Lung (tissue), 12 donors: ENCODE data around the gene ERCC1. TPM values are rescaled to one million over a fixed set of nuclear protein-coding genes. Genes with fewer than 3 reads are reported as not detected.

ENCODE experiments used
- ATAC-seq: fragments of 200-7000 bp; cut with Tn5 transposase; one replicate; pipeline ENCODE4 v1.9.1; 2020; ENCODE audit warnings: moderate number of reproducible peaks; ENCODE audit not compliant: insufficient read depth, low FRiP score
- DNase-seq, 3 donors: peaks; one replicate each; pipeline ENCODE4 v3.0.0-alpha.2; 2013 to 2017
- H3K27ac ChIP-seq, 2 donors: one replicate each; pipeline ENCODE4 v1.5.1; 2013; ENCODE audit warnings: mild to moderate bottlenecking in 2 of 2, moderate library complexity in 2 of 2, control low read depth in 1 of 2, inconsistent platforms in 1 of 2, low read depth in 1 of 2, low read length in 1 of 2
- H3K27me3 ChIP-seq, 3 donors: one replicate each; pipeline ENCODE4 v1.5.1; 2013; ENCODE audit warnings: low read length in 2 of 3; ENCODE audit not compliant: control insufficient read depth in 3 of 3, insufficient read depth in 3 of 3
- H3K36me3 ChIP-seq, 4 donors: one replicate each; pipeline ENCODE4 v1.5.1; 2013; ENCODE audit warnings: low read length in 4 of 4, mild to moderate bottlenecking in 1 of 4, moderate library complexity in 1 of 4; ENCODE audit not compliant: control insufficient read depth in 4 of 4, insufficient read depth in 4 of 4
- H3K4me1 ChIP-seq, 5 donors: one replicate each; pipeline ENCODE4 v1.5.1; 2013; ENCODE audit warnings: low read length in 5 of 5, mild to moderate bottlenecking in 2 of 5, moderate library complexity in 1 of 5; ENCODE audit not compliant: control insufficient read depth in 5 of 5, insufficient read depth in 5 of 5
- H3K4me3 ChIP-seq: one replicate; pipeline ENCODE4 v1.5.1; 2013; ENCODE audit warnings: mild to moderate bottlenecking, control low read depth, moderate library complexity
- H3K9ac ChIP-seq, 2 donors: one replicate each; pipeline ENCODE4 v1.5.1; 2013; ENCODE audit warnings: low read length in 2 of 2, control low read depth in 1 of 2; ENCODE audit not compliant: insufficient read depth in 1 of 2
- H3K9me3 ChIP-seq, 4 donors: one replicate each; pipeline ENCODE4 v1.5.1; 2013; ENCODE audit warnings: low read length in 3 of 4, mild to moderate bottlenecking in 1 of 4, moderate library complexity in 1 of 4; ENCODE audit not compliant: control insufficient read depth in 4 of 4, insufficient read depth in 3 of 4
- WGBS, 2 donors: extraction: QIAGEN DNeasy Blood & Tissue Kit; methylation state at CpG; one replicate each; pipeline ENCODE4 v1.1.7; 2013; 5-methylcytosine and 5-hydroxymethylcytosine counted together
- polyA plus RNA-seq, 2 donors: library from polyadenylated mRNA; stranded (reverse); fragments of 200-250 nt; gene quantifications; one replicate each; pipeline ENCODE4 v1.2.1, GENCODE V29; 2013
- total RNA-seq, 2 donors: library from RNA; depleted of rRNA in 1 of 2; stranded (reverse); fragments of >200 nt in 1 of 2; gene quantifications; one replicate each; pipeline ENCODE4 v1.2.1, GENCODE V29; 2014 to 2021
- TF ChIP-seq, protein P1 (sequence below): IDR thresholded peaks from 2 replicates; pipeline ENCODE4 v1.5.1; 2012; ENCODE audit warnings: mild to moderate bottlenecking; ENCODE audit errors: control extremely low read depth, extremely low read depth
- donor health status: control.
- donor health status: control.
- donor health status: Bipolar disorder and iron deficiency.
- donor health status: healthy.
- donor health status: DM: yes; HTN: yes; CAD: no.

The ERCC1 gene
- total and polyA plus RNA-seq, 4 donors = 53.2 to 82.3 (median 63.2) TPM

GRCh38 chr19:45469945-45470761, 46.4 kb upstream of the ERCC1 start:
- H3K36me3 ChIP-seq = peaks cover 0 to 5% (median 0%) of the 10 kb centered on the region in 4 donors
- 45 to 50% methylated on average over 31 to 33 of the region's 33 CpGs for WGBS, 2 donors
- no peak for ATAC-seq
- no peak overlapping the region for H3K4me3 ChIP-seq
- TF ChIP-seq, protein P1, sequence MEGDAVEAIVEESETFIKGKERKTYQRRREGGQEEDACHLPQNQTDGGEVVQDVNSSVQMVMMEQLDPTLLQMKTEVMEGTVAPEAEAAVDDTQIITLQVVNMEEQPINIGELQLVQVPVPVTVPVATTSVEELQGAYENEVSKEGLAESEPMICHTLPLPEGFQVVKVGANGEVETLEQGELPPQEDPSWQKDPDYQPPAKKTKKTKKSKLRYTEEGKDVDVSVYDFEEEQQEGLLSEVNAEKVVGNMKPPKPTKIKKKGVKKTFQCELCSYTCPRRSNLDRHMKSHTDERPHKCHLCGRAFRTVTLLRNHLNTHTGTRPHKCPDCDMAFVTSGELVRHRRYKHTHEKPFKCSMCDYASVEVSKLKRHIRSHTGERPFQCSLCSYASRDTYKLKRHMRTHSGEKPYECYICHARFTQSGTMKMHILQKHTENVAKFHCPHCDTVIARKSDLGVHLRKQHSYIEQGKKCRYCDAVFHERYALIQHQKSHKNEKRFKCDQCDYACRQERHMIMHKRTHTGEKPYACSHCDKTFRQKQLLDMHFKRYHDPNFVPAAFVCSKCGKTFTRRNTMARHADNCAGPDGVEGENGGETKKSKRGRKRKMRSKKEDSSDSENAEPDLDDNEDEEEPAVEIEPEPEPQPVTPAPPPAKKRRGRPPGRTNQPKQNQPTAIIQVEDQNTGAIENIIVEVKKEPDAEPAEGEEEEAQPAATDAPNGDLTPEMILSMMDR = no peak
- peak overlapping the region; percentile 82 to 91 for H3K27ac ChIP-seq
- H3K9me3 ChIP-seq = no peaks in the 10 kb centered on the region
- peak overlapping the region; percentile 70 to 74 for H3K9ac ChIP-seq
- peaks cover 0 to 27% (median 25%) of the 10 kb centered on the region in 3 donors for H3K27me3 ChIP-seq
- DNase-seq = peak in 2 of 3 donors; percentile 62 to 79
- peaks cover 0 to 52% (median 6%) of the 10 kb centered on the region in 5 donors for H3K4me1 ChIP-seq

DNA sequence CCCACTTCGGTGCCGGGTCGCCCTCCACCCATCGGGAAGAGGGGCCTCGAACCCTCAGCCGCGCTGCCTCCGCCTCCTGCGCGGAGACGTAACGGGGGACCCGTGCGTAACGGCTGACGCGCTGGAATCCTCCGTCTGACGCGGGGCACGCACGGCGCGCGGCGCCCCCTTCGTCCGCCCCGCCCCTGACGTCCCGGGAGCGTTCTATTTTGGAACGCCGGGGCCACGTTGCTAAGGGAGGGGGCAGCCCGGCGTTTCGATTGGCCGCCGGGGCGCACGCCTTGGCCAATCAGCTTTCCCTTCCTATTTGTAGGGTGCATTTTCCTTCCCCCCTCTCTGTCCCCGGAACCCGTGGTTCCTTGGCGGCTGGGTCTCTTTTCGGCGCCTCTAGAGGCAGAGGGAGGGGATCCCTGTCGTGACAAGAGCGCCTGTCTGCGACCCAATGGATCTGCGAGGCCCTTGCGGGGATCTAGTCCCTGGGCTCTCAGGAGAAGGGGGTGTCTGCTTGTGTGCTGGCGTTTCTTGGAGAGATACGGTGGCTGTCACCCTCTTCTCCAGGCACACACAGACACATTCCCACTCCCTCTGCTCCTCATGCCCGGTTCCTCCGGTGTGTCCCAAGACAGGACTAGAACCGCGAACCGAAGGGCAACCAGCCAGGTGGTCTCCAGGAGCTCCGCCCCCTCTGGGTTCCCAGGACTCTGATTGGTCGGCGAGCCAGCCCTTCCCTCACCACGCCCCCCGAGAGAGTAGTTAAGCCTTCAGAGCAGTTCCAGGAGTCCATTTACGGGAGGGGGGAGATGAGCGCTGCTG, 45.6 kb upstream of the ERCC1 start:
- Histone ChIP-seq H3K9me3 (no peaks in the 10 kb centered on the region), H3K9ac (peak overlapping the region; percentile 74 to 88), H3K27ac (peak overlapping the region; percentile 88 to 91), H3K36me3 (peaks cover 0 to 5% (median 0%) of the 10 kb centered on the region in 4 donors), H3K4me1 (peaks cover 0 to 45% (median 3%) of the 10 kb centered on the region in 5 donors), H3K4me3 (peak overlapping the region; percentile 27), H3K27me3 (peaks cover 0 to 34% (median 26%) of the 10 kb centered on the region in 3 donors)
- WGBS, 2 donors = 0 to 1% methylated on average over 59 to 66 of the region's 66 CpGs
- peak; percentile 92 for ATAC-seq
- peak; percentile 94 to 95 (median 94) for DNase-seq
- TF ChIP-seq, protein P1 = no peak

- Histone ChIP-seq H3K4me1 (peaks cover 0 to 39% (median 3%) of the 10 kb centered on the region in 5 donors), H3K4me3 (peak overlapping the region; percentile 27), H3K9ac (peak overlapping the region; percentile 74 to 88), H3K27me3 (peaks cover 0 to 33% (median 26%) of the 10 kb centered on the region in 3 donors), H3K36me3 (peaks cover 0 to 5% (median 0%) of the 10 kb centered on the region in 4 donors), H3K9me3 (no peaks in the 10 kb centered on the region), H3K27ac (peak overlapping the region; percentile 79 to 88)
- no peak for DNase-seq
- TF ChIP-seq, protein P1 = no peak
- ATAC-seq = peak; percentile 7
- WGBS, 2 donors = 0 to 1% methylated on average over 18 to 19 of the region's 19 CpGs
These were observed 45.0 kb upstream of the ERCC1 start for GRCh38 chr19:45468803-45469131.
